Adrenal gland (tissue), 19 donors: ENCODE results near the gene MAIP1. TPM values are rescaled to one million over a fixed set of nuclear protein-coding genes. Genes with fewer than 3 reads are reported as not detected.
A peak's percentile ranks its signal among the peaks of the same experiment; 100 is the strongest.

Source experiments
- DNase-seq, 7 donors: peaks; one replicate each; pipeline ENCODE4 v3.0.0-alpha.2; 2019 to 2020
- H3K27ac ChIP-seq, 5 donors: fragments of 200-600 bp; sonication (generic) in 4 of 5; 1 replicate in 3 of 5; 2 replicates in 2 of 5; pipeline versions ENCODE4 v1.5.1 to v1.8.0; 2016 to 2020; ENCODE audit warnings: mild to moderate bottlenecking in 1 of 5
- H3K27me3 ChIP-seq: fragments of 200-600 bp; 2 replicates; pipeline ENCODE4 v1.8.0; 2021
- H3K36me3 ChIP-seq, 2 donors: fragments of 200-600 bp; replicated peaks in 1 of 2; 1 replicate in 1 of 2; 2 replicates in 1 of 2; pipeline versions ENCODE4 v1.5.1 to v1.8.0; 2018 to 2022
- H3K4me1 ChIP-seq, 2 donors: fragments of 200-600 bp; replicated peaks in 1 of 2; 1 replicate in 1 of 2; 2 replicates in 1 of 2; pipeline versions ENCODE4 v1.5.1 to v1.8.0; 2018 to 2021
- H3K4me3 ChIP-seq, 4 donors: fragments of 200-600 bp; sonication (generic) in 3 of 4; one replicate each; pipeline ENCODE4 v1.5.1; 2016 to 2018
- H3K9me3 ChIP-seq, 3 donors: fragments of 200-600 bp; sonication (generic) in 1 of 3; replicated peaks in 1 of 3; 1 replicate in 2 of 3; 2 replicates in 1 of 3; pipeline versions ENCODE4 v1.5.1 to v1.8.0; 2016 to 2021
- CTCF ChIP-seq, 6 experiments: fragments of 450-650 bp in 4 of 6; fragments of 200-600 bp in 2 of 6; sonication (generic) in 1 of 6; IDR thresholded peaks; 1 replicate in 5 of 6; 2 replicates in 1 of 6; pipeline versions ENCODE4 v1.5.1 to v1.8.0; 2016 to 2021; ENCODE audit warnings: antibody characterized with exemption in 6 of 6, mild to moderate bottlenecking in 2 of 6, moderate library complexity in 1 of 6
- POLR2A ChIP-seq, 2 donors: fragments of 450-650 bp; IDR thresholded peaks; one replicate each; pipeline ENCODE4 v1.6.1; 2017; ENCODE audit warnings: antibody characterized with exemption in 2 of 2, mild to moderate bottlenecking in 2 of 2, moderate library complexity in 1 of 2
- WGBS, 4 donors: extraction: QIAGEN DNeasy Blood & Tissue Kit in 2 of 4; methylation state at CpG; one replicate each; pipeline versions ENCODE4 v1.1.5 to v1.1.7; 2013 to 2017; 5-methylcytosine and 5-hydroxymethylcytosine counted together
- intact Hi-C, 2 donors: fragments of 100-400 bp; cut with DNase I; formaldehyde crosslinking; loops; one replicate each; pipeline versions ENCODE4 v1.14.1 to v1.15.0; 2022 to 2023
- long read RNA-seq, 10 donors: library from polyadenylated mRNA in 3 of 10; unstranded in 2 of 10; stranded (forward) in 1 of 10; transcript quantifications; one replicate each; pipeline ENCODE4 v2.0.0 and lab custom pipeline, GENCODE V29; 2021 to 2026
- polyA plus RNA-seq, 3 donors: library from polyadenylated mRNA; stranded (reverse); fragments of 200-250 nt in 2 of 3; fragments of 350-450 nt in 1 of 3; fragmentation: Illumina TruSeq in 1 of 3; extraction: RNeasy Lipid Tissue Mini Kit (QIAGEN cat#74804) in 1 of 3; gene quantifications; one replicate each; pipeline ENCODE4 v1.2.3, GENCODE V29; 2013 to 2014
- total RNA-seq, 9 donors: library from RNA; depleted of rRNA in 4 of 9; stranded (reverse); fragments of >200 nt in 4 of 9; fragments of 120-200 nt in 1 of 9; fragmentation: NEBNext Ultra II Directional in 1 of 9; extraction: Animal tissue kit (Norgen Biotek cat#: 25700) in 1 of 9; gene quantifications; one replicate each; pipeline versions ENCODE4 v1.1.0 to v1.2.4, GENCODE V29; 2013 to 2023
- donor health status: healthy with polysubstance abuse.
- donor health status: Bipolar disorder and iron deficiency.
- donor health status: DM: yes; HTN: yes; CAD: no.
- donor health status: DM: no; HTN: no; CAD: no.
- donor health status: DM: no; HTN: no; CAD: no.
- donor health status: DM: yes; HTN: yes; CAD: no.

MAIP1 gene
- total RNA-seq (10 to 100 TPM; 22.7 to 55.4 (median 32.7) TPM), polyA plus RNA-seq (10 to 100 TPM in 1 of 3 donors, 1 to 10 TPM in 2; 6.6 to 23.5 (median 6.8) TPM)
- long read RNA-seq, donor 1, transcript MAIP1-202 (5 exons, 1,386 nt) = major isoform, 17 of 17 reads
- long read RNA-seq, donor 1, partial matches to known transcripts = 0 of 17 reads
- long read RNA-seq, donor 1, other reads (novel, unspliced or antisense) = 0 of 17 reads
- long read RNA-seq, donor 2, transcript MAIP1-202 (5 exons, 1,386 nt) = major isoform, 13 of 13 reads
- long read RNA-seq, donor 2, partial matches to known transcripts = 0 of 13 reads
- long read RNA-seq, donor 2, other reads (novel, unspliced or antisense) = 0 of 13 reads
- long read RNA-seq, donor 3, transcript MAIP1-202 (5 exons, 1,386 nt) = major isoform, 10 of 11 reads
- long read RNA-seq, donor 3, partial matches to known transcripts = 0 of 11 reads
- long read RNA-seq, donor 3, other reads (novel, unspliced or antisense) = 0 of 11 reads
- long read RNA-seq, donor 4, transcript MAIP1-202 (5 exons, 1,386 nt) = major isoform, 28 of 31 reads
- long read RNA-seq, donor 4, partial matches to known transcripts = 0 of 31 reads
- long read RNA-seq, donor 4, other reads (novel, unspliced or antisense) = 3 of 31 reads
- long read RNA-seq, donor 5, transcript MAIP1-202 (5 exons, 1,386 nt) = major isoform, 40 of 44 reads
- long read RNA-seq, donor 5, partial matches to known transcripts = 0 of 44 reads
- long read RNA-seq, donor 5, other reads (novel, unspliced or antisense) = 2 of 44 reads
- long read RNA-seq, donor 6, transcript MAIP1-202 (5 exons, 1,386 nt) = major isoform, 15 of 18 reads
- long read RNA-seq, donor 6, partial matches to known transcripts = 1 of 18 reads
- long read RNA-seq, donor 6, other reads (novel, unspliced or antisense) = 2 of 18 reads
- long read RNA-seq, donor 7, transcript MAIP1-202 (5 exons, 1,386 nt) = major isoform, 5 of 5 reads
- long read RNA-seq, donor 7, partial matches to known transcripts = 0 of 5 reads
- long read RNA-seq, donor 7, other reads (novel, unspliced or antisense) = 0 of 5 reads
- long read RNA-seq, donor 8, transcript MAIP1-202 (5 exons, 1,386 nt) = major isoform, 16 of 16 reads
- long read RNA-seq, donor 8, partial matches to known transcripts = 0 of 16 reads
- long read RNA-seq, donor 8, other reads (novel, unspliced or antisense) = 0 of 16 reads
- long read RNA-seq, donor 9, transcript MAIP1-202 (5 exons, 1,386 nt) = major isoform, 12 of 13 reads
- long read RNA-seq, donor 9, partial matches to known transcripts = 0 of 13 reads
- long read RNA-seq, donor 9, other reads (novel, unspliced or antisense) = 0 of 13 reads
- long read RNA-seq, donor 10, transcript MAIP1-202 (5 exons, 1,386 nt) = major isoform, 9 of 9 reads
- long read RNA-seq, donor 10, partial matches to known transcripts = 0 of 9 reads
- long read RNA-seq, donor 10, other reads (novel, unspliced or antisense) = 0 of 9 reads

DNA sequence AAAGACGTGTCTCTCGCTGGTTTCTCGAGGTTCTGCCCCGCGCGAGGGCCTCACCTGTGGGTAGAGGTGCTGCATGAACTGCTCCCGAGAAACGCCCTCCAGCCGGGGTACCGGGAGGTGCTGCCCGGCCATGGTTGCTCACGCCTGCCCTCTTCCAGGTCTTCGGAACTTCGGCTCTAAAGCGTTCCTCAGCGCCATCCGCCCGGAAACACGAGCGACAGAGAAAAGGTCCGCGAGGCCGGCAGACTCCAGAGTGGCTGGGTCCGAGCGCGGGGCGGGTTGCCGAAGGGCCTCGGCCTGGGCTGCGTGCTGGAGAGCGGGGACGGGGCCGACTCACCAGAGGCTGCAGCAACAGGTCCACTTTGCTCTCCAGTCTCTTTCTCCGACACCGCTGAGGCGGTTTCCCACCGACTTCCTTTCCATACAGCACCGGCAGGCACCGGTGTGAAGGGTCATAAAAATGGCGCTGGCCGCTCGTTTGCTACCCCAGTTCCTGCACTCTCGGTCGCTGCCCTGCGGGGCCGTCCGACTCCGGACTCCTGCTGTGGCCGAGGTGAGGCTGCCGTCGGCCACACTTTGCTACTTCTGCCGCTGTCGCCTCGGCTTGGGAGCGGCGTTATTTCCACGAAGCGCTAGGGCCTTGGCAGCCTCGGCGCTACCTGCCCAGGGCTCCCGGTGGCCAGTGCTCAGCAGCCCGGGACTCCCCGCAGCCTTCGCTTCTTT lies at the start of gene MAIP1, which contains the start of gene TYW5:
MAIP1 (plus strand) TSS at position 244 of the 723 bp plus-strand sequence; CDS start at position 461, 217 bp downstream.
TYW5 (minus strand) TSS at position 153 of the 723 bp plus-strand sequence; CDS start at position 132, 21 bp downstream.
- intact Hi-C loops = no loop called here
- peak; percentile 79 to 90 (median 84) for DNase-seq
- Histone ChIP-seq H3K27me3 (no peaks in the 10 kb centered on the region), H3K36me3 (peaks cover 0 to 13% of the 10 kb centered on the region in 2 donors), H3K4me1 (peaks cover 23 to 45% of the 10 kb centered on the region in 2 donors), H3K27ac (peak within 1 kb of the TSS; percentile 55 to 97 (median 89)), H3K4me3 (peak within 1 kb of the TSS; percentile 70 to 94 (median 76)), H3K9me3 (no peaks in the 10 kb centered on the region)
- TF ChIP-seq POLR2A (IDR thresholded peaks at IDR 0.05) (peak; percentile 63 to 88), CTCF (IDR thresholded peaks at IDR 0.05) (peak in 2 of 6 experiments; percentile 17 to 22)
- 0% methylated on average over 17 to 64 of the region's 64 CpGs for WGBS, 4 donors

DNA sequence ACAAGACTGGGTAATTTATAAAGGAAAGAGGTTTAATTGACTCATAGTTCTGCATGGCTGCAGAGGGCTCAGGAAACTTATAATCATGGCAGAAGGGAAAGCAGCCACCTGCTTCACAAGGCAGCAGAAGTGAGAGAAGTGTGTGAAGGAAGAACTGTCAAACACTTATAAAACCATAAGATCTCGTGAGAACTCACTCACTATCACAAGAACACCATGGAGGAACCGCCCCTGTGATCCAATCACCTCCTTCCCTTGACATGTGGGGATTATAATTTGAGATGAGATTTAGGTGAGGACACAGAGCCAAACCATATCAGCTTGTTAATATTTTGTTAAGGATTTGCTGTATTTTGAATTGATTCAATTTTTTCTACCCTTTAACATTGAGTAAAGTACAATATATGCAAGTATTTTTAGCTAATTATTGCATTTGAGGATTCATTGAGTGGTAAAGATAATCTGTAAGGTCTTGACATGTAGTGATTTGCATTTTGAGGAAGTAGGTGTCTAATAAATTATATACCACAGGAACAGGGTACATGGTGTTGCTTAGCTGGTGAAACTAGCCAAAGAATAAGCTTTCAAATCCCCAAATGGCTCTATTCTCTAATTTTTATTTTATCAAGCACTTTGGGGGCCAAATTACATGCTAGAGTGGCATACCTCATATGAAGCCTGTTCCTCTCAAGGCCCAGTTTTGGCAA lies 48.2 kb upstream of the MAIP1 start:
- no peaks in the 10 kb centered on the region for H3K27me3 ChIP-seq
- 79 to 87% (median 82%) methylated on average over 2 of the region's 2 CpGs for WGBS, 4 donors
- no peak overlapping the region for H3K27ac ChIP-seq
- no peak overlapping the region for H3K4me3 ChIP-seq
- no peaks in the 10 kb centered on the region for H3K9me3 ChIP-seq
- H3K36me3 ChIP-seq = no peaks in the 10 kb centered on the region
- peaks cover 8 to 13% of the 10 kb centered on the region in 2 donors for H3K4me1 ChIP-seq
- DNase-seq = no peak
- intact Hi-C loops = no loop called here
- TF ChIP-seq CTCF (IDR thresholded peaks at IDR 0.05) (no peak), POLR2A (IDR thresholded peaks at IDR 0.05) (no peak)

DNA sequence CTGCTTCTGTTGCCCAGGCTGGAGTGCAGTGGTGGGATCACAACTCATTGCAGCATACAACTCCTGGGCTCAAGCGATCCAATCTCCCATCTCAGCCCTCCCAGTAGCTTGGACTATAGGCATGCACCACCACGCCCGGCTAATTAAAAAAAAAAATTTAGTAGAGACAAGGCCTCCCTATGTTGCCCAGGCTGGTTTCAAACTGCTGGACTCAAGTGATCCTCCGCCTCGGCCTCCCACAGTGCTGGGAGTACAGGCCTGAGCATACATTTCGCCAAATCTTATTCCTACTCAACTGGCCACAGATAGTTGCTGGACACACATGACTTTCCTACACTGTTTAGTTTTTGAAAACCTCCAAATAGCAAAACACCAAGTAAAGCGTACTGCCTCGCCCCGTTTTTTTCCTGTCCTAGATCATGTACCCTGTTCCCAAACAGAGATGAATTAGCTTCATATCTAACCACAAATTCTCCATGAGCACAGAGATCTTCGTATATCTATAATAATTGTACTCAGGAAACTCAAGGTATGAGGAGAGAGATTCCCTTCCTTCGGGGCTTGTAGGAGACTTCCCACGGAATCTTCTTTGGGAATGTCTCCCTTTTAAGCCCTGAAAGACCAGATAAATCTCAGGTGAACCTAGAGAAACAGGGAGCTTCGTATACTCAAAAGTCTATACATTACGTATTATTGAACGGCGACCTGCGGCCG lies 44.9 kb upstream of the MAIP1 start:
- Histone ChIP-seq H3K4me1 (peaks cover 9 to 32% of the 10 kb centered on the region in 2 donors), H3K27me3 (no peaks in the 10 kb centered on the region), H3K9me3 (no peaks in the 10 kb centered on the region), H3K4me3 (peak overlapping the region in 2 of 4 donors; percentile 65 to 95), H3K27ac (peak overlapping the region in 2 of 5 donors; percentile 98), H3K36me3 (no peaks in the 10 kb centered on the region)
- TF ChIP-seq POLR2A (IDR thresholded peaks at IDR 0.05) (no peak), CTCF (IDR thresholded peaks at IDR 0.05) (no peak)
- DNase-seq = no peak
- WGBS, 4 donors = 45 to 53% (median 50%) methylated on average over 16 to 18 of the region's 18 CpGs
- intact Hi-C loops = no loop called here
